ENCODE results near the gene GAS7.
A peak's percentile ranks its signal among the peaks of the same experiment; 100 is the strongest.

GAS7 gene

GRCh38 chr17:9971991-9972390 lies 226.4 kb downstream of the GAS7 start:
- Histone ChIP-seq H3K27ac (ENCODE audit: insufficient read depth in 1 of 2, low read depth in 1 of 2, low read length in 2 of 2, poor library complexity in 1 of 2, severe bottlenecking in 2 of 2) (no peak overlapping the region), H3K4me1 (ENCODE audit: control extremely low read depth in 1 of 4, control insufficient read depth in 4 of 4, insufficient read depth in 4 of 4, low read length in 3 of 4) (peaks cover 16 to 34% (median 24%) of the 10 kb centered on the region in 4 experiments), H3K27me3 (replicated peaks in 2 of 5; ENCODE audit: control insufficient read depth in 4 of 5, insufficient read depth in 5 of 5, low read length in 4 of 5) (no peaks in the 10 kb centered on the region), H3K4me3 (ENCODE audit: control insufficient read depth in 1 of 7, extremely low read depth in 1 of 7, insufficient read depth in 4 of 7, low read depth in 2 of 7, low read length in 6 of 7) (no peak overlapping the region), H3K9me3 (ENCODE audit: control extremely low read depth in 1 of 5, control insufficient read depth in 4 of 5, insufficient read depth in 2 of 5, low read depth in 1 of 5, low read length in 4 of 5) (no peaks in the 10 kb centered on the region), H3K36me3 (ENCODE audit: control insufficient read depth in 4 of 4, insufficient read depth in 4 of 4, low read length in 3 of 4) (no peaks in the 10 kb centered on the region)
- peak in 2 of 3 donors; percentile 60 to 68 for DNase-seq
- ChIA-PET CTCF (interaction anchor here (1.1 kb wide), 1 partner anchor 9 kb away, joined by 6 read pairs; no protein-coding TSS in a partner anchor), POLR2A (no interaction called here)
- WGBS (ENCODE audit: insufficient coverage) = 100% methylated on average over 1 of the region's 4 CpGs

GRCh38 chr17:9969301-9969935 lies 229.0 kb downstream of the GAS7 start:
- Histone ChIP-seq H3K4me1 (ENCODE audit: control extremely low read depth in 1 of 4, control insufficient read depth in 4 of 4, insufficient read depth in 4 of 4, low read length in 3 of 4) (peaks cover 11 to 23% (median 13%) of the 10 kb centered on the region in 4 experiments), H3K27me3 (replicated peaks in 2 of 5; ENCODE audit: control insufficient read depth in 4 of 5, insufficient read depth in 5 of 5, low read length in 4 of 5) (no peaks in the 10 kb centered on the region), H3K27ac (ENCODE audit: insufficient read depth in 1 of 2, low read depth in 1 of 2, low read length in 2 of 2, poor library complexity in 1 of 2, severe bottlenecking in 2 of 2) (no peak overlapping the region), H3K9me3 (ENCODE audit: control extremely low read depth in 1 of 5, control insufficient read depth in 4 of 5, insufficient read depth in 2 of 5, low read depth in 1 of 5, low read length in 4 of 5) (no peaks in the 10 kb centered on the region), H3K36me3 (ENCODE audit: control insufficient read depth in 4 of 4, insufficient read depth in 4 of 4, low read length in 3 of 4) (no peaks in the 10 kb centered on the region), H3K4me3 (ENCODE audit: control insufficient read depth in 1 of 7, extremely low read depth in 1 of 7, insufficient read depth in 4 of 7, low read depth in 2 of 7, low read length in 6 of 7) (no peak overlapping the region)
- WGBS (ENCODE audit: insufficient coverage) = 98% methylated on average over 12 of the region's 13 CpGs
- CTCF ChIA-PET = interaction anchor here (1.0 to 5.8 kb wide), 5 partner anchors 11 to 383 kb away, joined by 3 to 74 read pairs (median 3); no protein-coding TSS in a partner anchor
- POLR2A ChIA-PET = no interaction called here
- no peak for DNase-seq

GRCh38 chr17:9968881-9969280 lies 229.5 kb downstream of the GAS7 start:
- H3K36me3 ChIP-seq (ENCODE audit: control insufficient read depth in 4 of 4, insufficient read depth in 4 of 4, low read length in 3 of 4) = no peaks in the 10 kb centered on the region
- POLR2A ChIA-PET = no interaction called here
- H3K4me3 ChIP-seq (ENCODE audit: control insufficient read depth in 1 of 7, extremely low read depth in 1 of 7, insufficient read depth in 4 of 7, low read depth in 2 of 7, low read length in 6 of 7) = no peak overlapping the region
- no peak for DNase-seq
- no peak overlapping the region for H3K27ac ChIP-seq (ENCODE audit: insufficient read depth in 1 of 2, low read depth in 1 of 2, low read length in 2 of 2, poor library complexity in 1 of 2, severe bottlenecking in 2 of 2)
- no peaks in the 10 kb centered on the region for H3K9me3 ChIP-seq (ENCODE audit: control extremely low read depth in 1 of 5, control insufficient read depth in 4 of 5, insufficient read depth in 2 of 5, low read depth in 1 of 5, low read length in 4 of 5)
- no peaks in the 10 kb centered on the region for H3K27me3 ChIP-seq (replicated peaks in 2 of 5; ENCODE audit: control insufficient read depth in 4 of 5, insufficient read depth in 5 of 5, low read length in 4 of 5)
- peaks cover 7 to 18% (median 10%) of the 10 kb centered on the region in 4 experiments for H3K4me1 ChIP-seq (ENCODE audit: control extremely low read depth in 1 of 4, control insufficient read depth in 4 of 4, insufficient read depth in 4 of 4, low read length in 3 of 4)
- 100% methylated on average over 2 of the region's 5 CpGs for WGBS (ENCODE audit: insufficient coverage)
- CTCF ChIA-PET = interaction anchor here (1.0 to 6.3 kb wide), 7 partner anchors 12 to 384 kb away, joined by 3 to 74 read pairs (median 5); no protein-coding TSS in a partner anchor

GRCh38 chr17:9968008-9968407 lies 230.4 kb downstream of the GAS7 start:
- H3K4me1 ChIP-seq (ENCODE audit: control extremely low read depth in 1 of 4, control insufficient read depth in 4 of 4, insufficient read depth in 4 of 4, low read length in 3 of 4) = peaks cover 7 to 16% (median 9%) of the 10 kb centered on the region in 4 experiments
- no peak overlapping the region for H3K4me3 ChIP-seq (ENCODE audit: control insufficient read depth in 1 of 7, extremely low read depth in 1 of 7, insufficient read depth in 4 of 7, low read depth in 2 of 7, low read length in 6 of 7)
- no peaks in the 10 kb centered on the region for H3K9me3 ChIP-seq (ENCODE audit: control extremely low read depth in 1 of 5, control insufficient read depth in 4 of 5, insufficient read depth in 2 of 5, low read depth in 1 of 5, low read length in 4 of 5)
- 28% methylated on average over 5 of the region's 5 CpGs for WGBS (ENCODE audit: insufficient coverage)
- H3K36me3 ChIP-seq (ENCODE audit: control insufficient read depth in 4 of 4, insufficient read depth in 4 of 4, low read length in 3 of 4) = no peaks in the 10 kb centered on the region
- no peak overlapping the region for H3K27ac ChIP-seq (ENCODE audit: insufficient read depth in 1 of 2, low read depth in 1 of 2, low read length in 2 of 2, poor library complexity in 1 of 2, severe bottlenecking in 2 of 2)
- ChIA-PET CTCF (interaction anchor here (1.0 to 6.3 kb wide), 7 partner anchors 13 to 646 kb away, joined by 3 to 74 read pairs (median 6); no protein-coding TSS in a partner anchor), POLR2A (no interaction called here)
- peak in 2 of 3 donors; percentile 60 to 70 for DNase-seq
- H3K27me3 ChIP-seq (replicated peaks in 2 of 5; ENCODE audit: control insufficient read depth in 4 of 5, insufficient read depth in 5 of 5, low read length in 4 of 5) = no peaks in the 10 kb centered on the region

- Histone ChIP-seq H3K27me3 (replicated peaks in 2 of 5; ENCODE audit: control insufficient read depth in 4 of 5, insufficient read depth in 5 of 5, low read length in 4 of 5) (peaks cover 0 to 12% (median 0%) of the 10 kb centered on the region in 5 experiments), H3K27ac (ENCODE audit: insufficient read depth in 1 of 2, low read depth in 1 of 2, low read length in 2 of 2, poor library complexity in 1 of 2, severe bottlenecking in 2 of 2) (no peak overlapping the region), H3K36me3 (ENCODE audit: control insufficient read depth in 4 of 4, insufficient read depth in 4 of 4, low read length in 3 of 4) (no peaks in the 10 kb centered on the region), H3K4me1 (ENCODE audit: control extremely low read depth in 1 of 4, control insufficient read depth in 4 of 4, insufficient read depth in 4 of 4, low read length in 3 of 4) (peaks cover 0 to 4% (median 1%) of the 10 kb centered on the region in 4 experiments), H3K4me3 (ENCODE audit: control insufficient read depth in 1 of 7, extremely low read depth in 1 of 7, insufficient read depth in 4 of 7, low read depth in 2 of 7, low read length in 6 of 7) (no peak overlapping the region), H3K9me3 (ENCODE audit: control extremely low read depth in 1 of 5, control insufficient read depth in 4 of 5, insufficient read depth in 2 of 5, low read depth in 1 of 5, low read length in 4 of 5) (no peaks in the 10 kb centered on the region)
- CTCF ChIA-PET = interaction anchor here (1.5 to 3.1 kb wide), 4 partner anchors 29 to 38 kb away, joined by 3 to 20 read pairs (median 8); no protein-coding TSS in a partner anchor
- POLR2A ChIA-PET = no interaction called here
- peak; percentile 52 to 72 (median 69) for DNase-seq
- WGBS (ENCODE audit: insufficient coverage) = 24% methylated on average over 21 of the region's 22 CpGs
These were observed 238.9 kb downstream of the GAS7 start for GRCh38 chr17:9959377-9959981.

GRCh38 chr17:9958586-9959281 lies 239.7 kb downstream of the GAS7 start:
- POLR2A ChIA-PET = no interaction called here
- WGBS (ENCODE audit: insufficient coverage) = 29% methylated on average over 11 of the region's 19 CpGs

More at GRCh38 chr17:9958586-9959281, 239.7 kb downstream of the GAS7 start:
- peaks cover 0 to 12% (median 0%) of the 10 kb centered on the region in 5 experiments for H3K27me3 ChIP-seq (replicated peaks in 2 of 5; ENCODE audit: control insufficient read depth in 4 of 5, insufficient read depth in 5 of 5, low read length in 4 of 5)
- no peaks in the 10 kb centered on the region for H3K36me3 ChIP-seq (ENCODE audit: control insufficient read depth in 4 of 4, insufficient read depth in 4 of 4, low read length in 3 of 4)
- no peak overlapping the region for H3K27ac ChIP-seq (ENCODE audit: insufficient read depth in 1 of 2, low read depth in 1 of 2, low read length in 2 of 2, poor library complexity in 1 of 2, severe bottlenecking in 2 of 2)
- H3K4me1 ChIP-seq (ENCODE audit: control extremely low read depth in 1 of 4, control insufficient read depth in 4 of 4, insufficient read depth in 4 of 4, low read length in 3 of 4) = peaks cover 0 to 4% (median 1%) of the 10 kb centered on the region in 4 experiments
- CTCF ChIA-PET = interaction anchor here (0.9 to 3.1 kb wide), 6 partner anchors 10 to 37 kb away, joined by 3 to 20 read pairs (median 5); no protein-coding TSS in a partner anchor
- DNase-seq = peak in 2 of 3 donors; percentile 39 to 53
- no peak overlapping the region for H3K4me3 ChIP-seq (ENCODE audit: control insufficient read depth in 1 of 7, extremely low read depth in 1 of 7, insufficient read depth in 4 of 7, low read depth in 2 of 7, low read length in 6 of 7)
- no peaks in the 10 kb centered on the region for H3K9me3 ChIP-seq (ENCODE audit: control extremely low read depth in 1 of 5, control insufficient read depth in 4 of 5, insufficient read depth in 2 of 5, low read depth in 1 of 5, low read length in 4 of 5)
